ENCODE measurements around the gene TARM1.

GRCh38 chr19:54024660-54025059 lies 56.5 kb downstream of the TARM1 start:
- TF ChIP-seq CTCF (IDR thresholded peaks at IDR 0.05) = no peak
- no peak for TF ChIP-seq EZH2 (IDR thresholded peaks at IDR 0.05)

All from neural progenitor cell (in vitro differentiated cells).